ENCODE data around the gene RSU1.
A peak's percentile ranks its signal among the peaks of the same experiment; 100 is the strongest.
"Not testable (repeated sequence)": the region's sequence is repeated elsewhere in the genome, so short reads cannot be mapped to it uniquely, and the experiment has no call there.

The RSU1 gene

DNA sequence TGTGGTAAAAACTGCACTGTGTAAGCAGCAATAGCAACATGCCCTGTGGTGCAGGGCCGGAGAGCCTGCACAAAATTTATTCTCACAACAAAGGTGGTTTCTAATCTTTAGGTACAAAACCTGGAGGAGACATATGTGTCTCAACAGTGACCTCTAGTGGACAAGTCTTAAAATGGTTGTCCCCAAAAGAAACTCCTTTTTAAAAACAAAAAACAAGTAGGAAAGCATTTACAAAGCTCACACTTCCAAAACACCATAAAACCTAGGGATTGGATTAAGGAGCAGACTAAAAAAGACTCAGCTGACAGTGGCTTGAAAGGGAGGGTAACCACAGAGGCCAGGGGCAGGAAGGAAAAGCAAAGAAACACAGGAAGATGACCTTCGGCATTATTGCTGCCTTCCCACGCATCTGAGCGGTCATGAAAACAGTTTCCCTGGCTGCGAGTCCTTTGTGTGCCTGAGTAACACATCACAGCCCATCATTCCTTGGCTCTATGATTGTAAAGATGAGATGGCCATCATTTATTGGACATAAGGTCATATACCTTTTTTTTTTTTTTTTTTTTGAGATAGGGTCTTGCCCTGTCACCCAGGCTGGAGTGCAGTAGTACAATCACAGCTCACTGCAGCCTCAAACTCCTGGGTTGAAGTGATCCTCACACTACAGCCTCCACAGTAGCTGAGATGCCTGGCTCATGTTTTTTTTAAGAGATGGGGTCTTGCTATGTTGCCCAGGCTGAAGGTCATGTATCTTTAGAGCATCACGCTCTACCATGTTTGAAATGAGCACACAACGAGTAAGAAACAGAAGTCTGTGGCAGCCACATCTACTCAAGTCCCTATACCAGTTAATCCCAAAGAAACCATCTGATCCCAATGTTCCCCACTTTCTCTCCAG, 39.5 kb downstream of the RSU1 start:
- DNase-seq, result peak; percentile 75

- no peak for DNase-seq
Measured at GRCh38 chr10:16776896-16777295, 40.3 kb downstream of the RSU1 start.

DNA sequence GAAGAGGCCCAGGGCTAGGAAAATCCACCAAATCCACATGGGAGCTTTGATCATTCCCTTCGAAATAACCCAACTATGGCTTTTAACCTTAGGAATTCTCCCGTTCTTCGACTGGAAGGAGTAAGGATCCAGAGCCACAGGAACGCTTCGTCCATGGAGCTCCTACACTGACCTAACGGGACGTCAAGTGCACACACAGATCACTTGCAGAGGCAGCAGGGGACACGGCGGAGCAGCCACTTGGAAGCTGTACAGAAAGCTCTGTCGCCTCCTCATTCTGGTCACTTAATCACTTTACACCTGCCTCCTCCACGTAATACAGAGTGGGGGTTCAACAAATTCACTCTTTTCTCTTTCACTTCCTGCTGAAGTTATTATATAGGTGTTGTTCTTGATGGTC, 43.9 kb downstream of the RSU1 start:
- no peak for DNase-seq

GRCh38 chr10:16770670-16771069, 46.6 kb downstream of the RSU1 start:
- no peak for DNase-seq

DNA sequence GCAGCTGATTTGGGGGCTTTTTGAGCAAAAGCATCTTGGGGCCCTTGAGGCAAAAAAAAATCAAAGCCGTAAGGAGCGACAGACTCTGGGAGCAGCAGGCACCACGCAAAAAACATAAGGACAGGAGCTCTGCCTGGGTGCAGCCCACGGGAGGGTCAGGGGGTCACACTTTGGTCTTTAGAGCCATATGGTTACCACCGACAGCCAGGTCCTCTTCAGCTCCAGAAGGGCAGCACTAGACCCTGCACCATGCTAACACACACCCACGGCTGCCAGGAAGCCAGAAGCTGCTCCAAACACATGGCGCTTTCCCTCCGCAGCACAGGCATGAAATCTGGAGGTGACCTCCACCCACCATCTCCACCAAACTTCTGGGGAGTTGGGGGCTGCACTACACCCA, 47.1 kb downstream of the RSU1 start:
- DNase-seq, result no peak

DNA sequence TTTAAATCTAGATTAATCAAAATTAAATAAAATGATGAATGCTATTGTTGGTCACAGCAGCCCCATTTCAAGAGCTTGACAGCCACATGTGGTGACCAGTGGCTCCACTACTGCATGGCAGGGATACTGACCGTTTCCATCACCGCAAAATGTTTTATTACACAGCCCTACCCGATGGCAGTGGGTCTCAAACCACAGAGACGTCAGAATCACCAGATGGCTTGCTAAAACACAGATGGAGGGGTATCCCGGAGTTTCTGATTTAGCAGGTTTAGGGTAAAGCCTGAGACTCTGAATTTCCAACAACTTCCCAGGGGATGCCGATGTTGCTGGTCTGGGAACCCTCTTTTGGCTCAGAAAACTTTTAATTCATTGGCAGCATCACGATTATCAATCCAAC, 47.9 kb downstream of the RSU1 start:
- no peak for DNase-seq

DNA sequence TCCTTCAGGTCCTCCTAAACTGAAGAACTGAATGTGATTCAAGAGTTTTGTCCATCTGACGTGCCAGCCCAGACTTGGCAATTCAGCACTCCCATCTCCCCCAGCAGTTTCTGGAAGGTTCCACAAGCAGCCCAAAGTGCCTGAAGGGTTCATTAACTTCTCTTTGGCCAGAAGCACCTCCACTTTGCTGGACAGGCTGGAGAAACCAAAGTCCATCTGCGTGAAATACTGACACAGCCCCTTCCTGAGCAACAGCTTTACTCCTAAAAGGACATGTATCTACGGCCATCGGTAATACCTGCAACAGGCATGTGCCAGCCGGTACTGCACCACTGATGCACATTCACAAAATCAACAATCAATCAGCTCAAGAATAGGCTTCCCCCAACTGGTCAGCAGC, 48.5 kb downstream of the RSU1 start:
- DNase-seq, result no peak

DNA sequence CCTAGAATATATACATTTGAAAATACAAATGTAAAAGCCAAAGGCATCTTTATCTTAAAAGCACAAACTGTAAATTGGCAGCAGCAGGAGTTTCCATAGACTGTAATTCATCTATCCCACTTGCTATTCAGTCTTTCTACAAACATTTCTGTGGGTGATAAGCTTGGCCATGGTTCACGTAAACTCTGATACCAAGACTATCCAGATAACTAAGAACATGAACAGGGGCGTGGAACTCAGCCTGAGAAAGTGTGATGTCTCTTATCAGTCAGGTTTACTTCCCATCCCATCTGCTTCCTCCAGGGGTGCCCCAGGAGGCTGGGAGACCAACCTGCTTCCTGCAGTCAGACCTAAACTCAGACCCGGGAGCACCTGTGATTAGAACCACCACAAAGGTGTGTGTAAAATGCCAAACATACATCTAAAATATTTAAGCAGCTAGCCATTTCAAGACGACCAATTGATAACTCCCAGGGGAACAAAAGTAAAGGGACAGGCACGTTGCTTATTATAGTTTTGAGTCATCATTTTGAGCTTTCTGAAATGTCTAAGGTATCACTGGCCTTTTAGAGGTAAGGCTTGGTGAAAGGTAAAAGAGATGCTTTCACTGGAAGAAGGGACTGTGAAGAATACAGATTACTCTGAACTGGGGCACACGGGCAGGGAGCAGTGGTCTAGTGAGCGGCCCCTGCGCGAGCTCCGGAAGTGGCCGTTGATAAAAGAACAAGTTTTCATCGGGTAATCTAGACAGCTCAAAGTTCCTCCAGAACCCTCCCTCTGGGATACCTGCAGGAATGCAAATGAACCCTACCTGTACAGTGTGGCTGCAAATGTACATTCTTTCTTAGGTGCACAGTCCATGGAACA, 51.5 kb downstream of the RSU1 start:
- peak; percentile 95 for DNase-seq

GRCh38 chr10:16761300-16761699, 55.9 kb downstream of the RSU1 start:
- DNase-seq, result no peak

GRCh38 chr10:16756561-16757221, 60.5 kb downstream of the RSU1 start:
- no peak for DNase-seq

DNA sequence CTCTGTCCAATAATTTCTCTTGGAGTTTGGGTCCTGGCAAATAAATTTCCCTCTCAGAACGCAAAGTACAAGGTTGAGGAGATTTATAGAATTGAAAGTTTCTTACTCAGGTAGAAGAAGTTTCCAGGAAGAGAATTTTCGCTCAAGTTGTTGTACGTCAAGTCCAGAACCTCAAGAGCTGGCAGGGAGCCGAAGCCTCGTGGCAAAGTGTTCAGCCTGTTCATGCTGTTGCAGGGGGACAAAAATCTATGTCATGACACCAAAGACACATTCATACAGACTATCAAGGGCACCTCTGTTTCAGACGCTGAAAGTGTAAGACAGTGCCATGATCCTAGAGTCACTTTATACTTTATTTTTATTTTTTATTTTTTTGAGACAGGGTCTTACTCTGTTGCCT, 62.5 kb downstream of the RSU1 start:
- DNase-seq, result no peak

GRCh38 chr10:16752849-16753248, 64.4 kb downstream of the RSU1 start:
- not testable (repeated sequence) for DNase-seq

DNA sequence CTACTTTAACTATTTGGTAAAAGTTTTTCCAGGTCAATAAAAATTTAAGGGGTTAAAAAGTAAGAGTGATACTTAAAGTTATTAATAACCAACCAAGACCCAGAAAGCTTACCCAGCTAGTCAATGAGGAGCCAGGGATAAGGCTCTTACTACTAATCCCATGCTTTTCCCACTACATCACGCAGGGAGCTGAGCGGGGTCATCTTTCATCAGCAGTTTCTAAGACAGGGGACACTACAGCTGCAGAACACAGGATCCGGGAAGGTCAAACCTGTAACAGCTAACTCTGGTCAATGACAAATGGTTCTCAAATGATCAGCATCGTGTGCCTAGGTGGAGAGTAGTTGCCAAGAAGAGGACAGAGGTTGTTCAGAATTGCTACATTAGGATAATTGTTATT, 65.1 kb downstream of the RSU1 start:
- DNase-seq, result no peak

GRCh38 chr10:16751244-16751643, 66.0 kb downstream of the RSU1 start:
- DNase-seq, result no peak

DNA sequence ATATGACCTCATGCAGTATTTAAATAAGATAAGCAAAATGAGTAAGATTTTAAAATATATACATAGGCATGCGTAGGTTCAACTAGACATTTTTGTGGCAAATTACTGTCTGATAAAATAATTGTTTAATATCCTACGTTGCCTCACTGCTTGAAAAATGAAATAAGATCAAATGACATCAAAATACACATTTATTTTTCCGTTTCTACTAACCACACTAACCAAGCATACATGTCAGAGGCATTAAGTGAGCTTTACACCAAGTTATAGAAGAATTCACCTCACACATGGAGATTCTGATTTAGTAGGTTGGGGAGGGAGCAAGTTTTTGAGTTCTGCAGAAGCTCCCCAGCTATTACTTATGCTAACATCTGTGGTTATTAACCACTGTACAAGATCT, 66.8 kb downstream of the RSU1 start:
- no peak for DNase-seq

- no peak for DNase-seq
Measured at GRCh38 chr10:16748749-16749148, 68.5 kb downstream of the RSU1 start.

- no peak for DNase-seq
Measured at GRCh38 chr10:16746856-16747255, 70.4 kb downstream of the RSU1 start.

GRCh38 chr10:16745061-16745460, 72.2 kb downstream of the RSU1 start:
- no peak for DNase-seq

- DNase-seq, result no peak
Measured at GRCh38 chr10:16742165-16742960, 74.9 kb downstream of the RSU1 start.

GRCh38 chr10:16741540-16741939, 75.7 kb downstream of the RSU1 start:
- DNase-seq, result no peak

GRCh38 chr10:16737420-16737819, 79.8 kb downstream of the RSU1 start:
- DNase-seq, result no peak

DNA sequence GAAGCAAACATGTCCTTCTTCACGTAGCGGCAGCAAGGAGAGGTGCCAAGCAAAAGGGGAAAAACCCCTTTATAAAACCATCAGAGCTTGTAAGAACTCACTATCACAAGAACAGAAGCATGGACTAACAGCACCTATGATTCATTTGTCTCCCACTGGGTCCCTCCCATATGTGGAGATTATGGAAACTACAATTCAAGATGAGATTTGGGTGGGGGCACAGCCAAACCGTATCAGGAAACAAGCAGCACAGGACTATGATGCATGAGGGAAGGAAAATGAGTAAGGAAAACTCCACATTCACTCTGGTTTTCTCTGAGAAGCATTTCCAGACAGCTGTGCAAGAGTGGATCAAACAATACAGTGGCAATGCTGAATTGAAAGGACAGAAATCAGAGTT, 81.6 kb downstream of the RSU1 start:
- DNase-seq, result no peak

DNA sequence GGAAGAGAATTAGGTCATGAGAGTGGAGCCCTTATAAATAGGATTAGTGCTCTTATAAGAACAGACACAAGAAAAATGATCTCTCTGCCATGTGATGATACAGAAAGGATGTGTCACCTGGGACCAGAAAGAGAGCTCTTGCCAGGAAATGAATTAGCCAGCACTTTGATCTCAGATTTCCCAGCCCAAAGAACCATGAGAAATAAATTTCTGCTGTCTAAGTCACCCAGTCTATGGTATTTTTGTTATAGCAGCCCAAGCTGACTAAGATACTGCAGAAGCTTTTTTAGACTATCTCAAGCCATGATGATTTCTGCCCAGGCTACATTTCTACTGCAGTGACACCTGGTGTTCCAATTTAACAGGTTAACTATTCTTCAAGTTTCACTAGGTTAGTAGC, 84.8 kb downstream of the RSU1 start:
- DNase-seq, result no peak
